T-cell (primary cell): ENCODE results near the gene KCNMA1. TPM values are rescaled to one million over a fixed set of nuclear protein-coding genes. Genes with fewer than 3 reads are reported as not detected.

Source experiments
- ATAC-seq, 4 experiments: fragments of 200-7000 bp in 3 of 4; fragments of 150-1000 bp in 1 of 4; cut with Tn5 transposase; replicated peaks in 1 of 4; 1 replicate in 3 of 4; 2 replicates in 1 of 4; pipeline ENCODE4 v1.10.0; 2021; ENCODE audit warnings: moderate library complexity in 3 of 4, mild to moderate bottlenecking in 2 of 4, moderate number of reproducible peaks in 1 of 4
- CTCF ChIA-PET, 2 donors: fragments of 300-600 bp; sonication (Branson Sonifier 250); formaldehyde crosslinking; loops; one replicate each; lab custom pipeline; 2022; ENCODE audit warnings: antibody characterized with exemption in 2 of 2; lab: Charles Lee
- POLR2A ChIA-PET, 2 donors: fragments of 300-600 bp; sonication (Branson Sonifier 250); formaldehyde crosslinking; loops; one replicate each; lab custom pipeline; 2022; ENCODE audit warnings: antibody characterized with exemption in 2 of 2; lab: Charles Lee
- DNase-seq, 35 experiments: peaks; one replicate each; pipeline versions ENCODE4 v3.0.0 to v3.0.0-alpha.2; 2013 to 2023
- H3K27ac ChIP-seq: one replicate; pipeline ENCODE4 v1.5.1; 2013; ENCODE audit warnings: low read length
- H3K27me3 ChIP-seq, 2 experiments: replicated peaks in 1 of 2; 1 replicate in 1 of 2; 2 replicates in 1 of 2; pipeline versions ENCODE4 v1.6.1 to v1.7.0; 2013; ENCODE audit warnings: low read length in 1 of 2, mixed read lengths in 1 of 2; ENCODE audit not compliant: control insufficient read depth in 2 of 2, insufficient read depth in 2 of 2; ENCODE audit errors: extremely low read depth in 1 of 2
- H3K36me3 ChIP-seq, 2 donors: 1 replicate in 1 of 2; 2 replicates in 1 of 2; pipeline versions ENCODE4 v1.6.1 to v1.7.0; 2013; ENCODE audit warnings: low read length in 1 of 2; ENCODE audit not compliant: control insufficient read depth in 2 of 2, insufficient read depth in 1 of 2; ENCODE audit errors: extremely low read depth in 1 of 2
- H3K4me1 ChIP-seq, 2 experiments: 1 replicate in 1 of 2; 2 replicates in 1 of 2; pipeline versions ENCODE4 v1.6.1 to v1.7.0; 2013; ENCODE audit warnings: low read length in 2 of 2, mixed read lengths in 1 of 2; ENCODE audit not compliant: insufficient read depth in 2 of 2, control insufficient read depth in 1 of 2; ENCODE audit errors: extremely low read depth in 1 of 2
- H3K4me3 ChIP-seq, 2 donors: 1 replicate in 1 of 2; 2 replicates in 1 of 2; pipeline versions ENCODE4 v1.5.1 to v1.7.0; 2013; ENCODE audit warnings: mild to moderate bottlenecking in 2 of 2, low read length in 1 of 2, moderate library complexity in 1 of 2; ENCODE audit not compliant: control insufficient read depth in 1 of 2; ENCODE audit errors: extremely low read depth in 1 of 2
- H3K9me3 ChIP-seq: 2 replicates; pipeline ENCODE4 v1.7.0; 2013
- H3K27ac Mint-ChIP-seq, 2 donors: one replicate each; pipeline ENCODE4 v1.8.0; 2020 to 2021; ENCODE audit warnings: mild to moderate bottlenecking in 2 of 2, mixed read lengths in 2 of 2
- H3K27me3 Mint-ChIP-seq, 2 donors: one replicate each; pipeline ENCODE4 v1.8.0; 2021 to 2022; ENCODE audit warnings: mixed read lengths in 2 of 2
- H3K36me3 Mint-ChIP-seq: one replicate; pipeline ENCODE4 v1.8.0; 2021; ENCODE audit warnings: mixed read lengths
- H3K4me1 Mint-ChIP-seq, 3 donors: one replicate each; pipeline ENCODE4 v1.8.0; 2020 to 2022; ENCODE audit warnings: mixed read lengths in 3 of 3, mild to moderate bottlenecking in 1 of 3
- H3K4me3 Mint-ChIP-seq, 3 donors: one replicate each; pipeline ENCODE4 v1.8.0; 2020 to 2022; ENCODE audit warnings: mild to moderate bottlenecking in 3 of 3, mixed read lengths in 3 of 3, moderate library complexity in 3 of 3
- H3K9me3 Mint-ChIP-seq, 3 donors: one replicate each; pipeline ENCODE4 v1.8.0; 2020 to 2022; ENCODE audit warnings: mixed read lengths in 3 of 3
- WGBS: methylation state at CpG from one replicate; pipeline ENCODE4 v1.1.5; 2013; ENCODE audit warnings: missing lambda C conversion rate; ENCODE audit not compliant: insufficient coverage; 5-methylcytosine and 5-hydroxymethylcytosine counted together
- total RNA-seq, 35 experiments: library from RNA in 6 of 35; stranded (reverse) in 6 of 35; fragments of 120-200 nt in 1 of 35; gene quantifications; one replicate each; pipeline versions ENCODE4 v1.2.1 to v1.2.4 and lab custom pipeline; 2013 to 2026

The KCNMA1 gene
- total RNA-seq, 5 donors from 2014 or later (not counting 1 experiment from before 2014, with no cell fraction given), result 0.14 to 1.6 (median 0.60) TPM

- Histone ChIP-seq H3K4me1 (no peaks in the 10 kb centered on the region), H3K36me3 (no peaks in the 10 kb centered on the region), H3K27me3 (peaks cover 0 to 9% of the 10 kb centered on the region in 2 experiments), H3K4me3 (no peak overlapping the region), H3K9me3 (no peaks in the 10 kb centered on the region), H3K27ac (no peak overlapping the region)
- ChIA-PET POLR2A (no interaction called here), CTCF (no interaction called here)
- H3K4me1 Mint-ChIP-seq, result no peaks in the 10 kb centered on the region
- H3K4me3 Mint-ChIP-seq, result no peak overlapping the region
- WGBS, result 30% methylated on average over 1 of the region's 4 CpGs
- H3K9me3 Mint-ChIP-seq, result no peaks in the 10 kb centered on the region
- H3K36me3 Mint-ChIP-seq, result no peaks in the 10 kb centered on the region
- DNase-seq (no peak), ATAC-seq (no peak)
- H3K27me3 Mint-ChIP-seq, result peaks cover 5 to 25% of the 10 kb centered on the region in 2 donors
- H3K27ac Mint-ChIP-seq, result no peak overlapping the region
Measured at GRCh38 chr10:77120666-77121376, 516.8 kb downstream of the KCNMA1 start.

GRCh38 chr10:77120012-77120411 is 517.6 kb downstream of the KCNMA1 start:
- POLR2A ChIA-PET, result no interaction called here
- CTCF ChIA-PET, result no interaction called here
- Histone ChIP-seq H3K4me1 (no peaks in the 10 kb centered on the region), H3K36me3 (no peaks in the 10 kb centered on the region), H3K4me3 (no peak overlapping the region), H3K9me3 (no peaks in the 10 kb centered on the region), H3K27me3 (peaks cover 0 to 5% of the 10 kb centered on the region in 2 experiments), H3K27ac (no peak overlapping the region)
- H3K9me3 Mint-ChIP-seq, result no peaks in the 10 kb centered on the region
- no peak for DNase-seq
- peaks cover 0 to 20% of the 10 kb centered on the region in 2 donors for H3K27me3 Mint-ChIP-seq
- H3K36me3 Mint-ChIP-seq, result no peaks in the 10 kb centered on the region
- ATAC-seq, result no peak
- WGBS, result 83% methylated on average over 4 of the region's 4 CpGs
- H3K27ac Mint-ChIP-seq, result no peak overlapping the region
- no peaks in the 10 kb centered on the region for H3K4me1 Mint-ChIP-seq
- H3K4me3 Mint-ChIP-seq, result no peak overlapping the region

GRCh38 chr10:77118603-77119282 is 518.9 kb downstream of the KCNMA1 start:
- Mint-ChIP-seq H3K9me3 (no peaks in the 10 kb centered on the region), H3K4me1 (no peaks in the 10 kb centered on the region), H3K36me3 (no peaks in the 10 kb centered on the region), H3K27me3 (peaks cover 0 to 20% of the 10 kb centered on the region in 2 donors), H3K27ac (no peak overlapping the region), H3K4me3 (no peak overlapping the region)
- ATAC-seq, result no peak
- no peak overlapping the region for H3K27ac ChIP-seq
- no peak overlapping the region for H3K4me3 ChIP-seq
- ChIA-PET POLR2A (no interaction called here), CTCF (no interaction called here)
- no peaks in the 10 kb centered on the region for H3K9me3 ChIP-seq
- 71% methylated on average over 4 of the region's 8 CpGs for WGBS
- no peaks in the 10 kb centered on the region for H3K36me3 ChIP-seq
- no peaks in the 10 kb centered on the region for H3K4me1 ChIP-seq
- peaks cover 0 to 5% of the 10 kb centered on the region in 2 experiments for H3K27me3 ChIP-seq
- DNase-seq, result no peak

- no peaks in the 10 kb centered on the region for H3K4me1 ChIP-seq
- H3K27me3 ChIP-seq, result peaks cover 0 to 5% of the 10 kb centered on the region in 2 experiments
- 100% methylated on average over 1 of the region's 2 CpGs for WGBS
- H3K9me3 ChIP-seq, result no peaks in the 10 kb centered on the region
- ChIA-PET CTCF (no interaction called here), POLR2A (no interaction called here)
- Mint-ChIP-seq H3K4me3 (no peak overlapping the region), H3K27ac (no peak overlapping the region), H3K27me3 (peaks cover 0 to 19% of the 10 kb centered on the region in 2 donors), H3K9me3 (no peaks in the 10 kb centered on the region), H3K36me3 (no peaks in the 10 kb centered on the region), H3K4me1 (no peaks in the 10 kb centered on the region)
- H3K36me3 ChIP-seq, result no peaks in the 10 kb centered on the region
- no peak overlapping the region for H3K27ac ChIP-seq
- no peak overlapping the region for H3K4me3 ChIP-seq
- no peak for DNase-seq
- no peak for ATAC-seq
Measured at GRCh38 chr10:77117501-77117900, 520.1 kb downstream of the KCNMA1 start.

- Histone ChIP-seq H3K27me3 (peaks cover 0 to 5% of the 10 kb centered on the region in 2 experiments), H3K36me3 (no peaks in the 10 kb centered on the region), H3K4me3 (no peak overlapping the region), H3K27ac (no peak overlapping the region), H3K9me3 (no peaks in the 10 kb centered on the region), H3K4me1 (no peaks in the 10 kb centered on the region)
- ChIA-PET CTCF (no interaction called here), POLR2A (no interaction called here)
- Mint-ChIP-seq H3K4me1 (no peaks in the 10 kb centered on the region), H3K9me3 (no peaks in the 10 kb centered on the region), H3K36me3 (no peaks in the 10 kb centered on the region), H3K4me3 (no peak overlapping the region), H3K27ac (no peak overlapping the region), H3K27me3 (peaks cover 0 to 15% of the 10 kb centered on the region in 2 donors)
- WGBS, result no CpG with 5 or more reads among the region's 2 CpGs
- DNase-seq (no peak), ATAC-seq (no peak)
Measured at GRCh38 chr10:77116904-77117303, 520.7 kb downstream of the KCNMA1 start.

GRCh38 chr10:77114181-77114821 is 523.3 kb downstream of the KCNMA1 start:
- ATAC-seq (no peak), DNase-seq (no peak)
- no peaks in the 10 kb centered on the region for H3K36me3 Mint-ChIP-seq
- H3K4me1 Mint-ChIP-seq, result no peaks in the 10 kb centered on the region
- Histone ChIP-seq H3K4me1 (no peaks in the 10 kb centered on the region), H3K27me3 (peaks cover 0 to 5% of the 10 kb centered on the region in 2 experiments), H3K27ac (no peak overlapping the region), H3K4me3 (no peak overlapping the region), H3K36me3 (no peaks in the 10 kb centered on the region), H3K9me3 (no peaks in the 10 kb centered on the region)
- WGBS, result 60% methylated on average over 2 of the region's 4 CpGs
- H3K4me3 Mint-ChIP-seq, result no peak overlapping the region
- CTCF ChIA-PET, result interaction anchor here (0.6 to 1.0 kb wide), 2 partner anchors 84 to 657 kb away, joined by 3 to 6 read pairs; no protein-coding TSS in a partner anchor
- peaks cover 0 to 15% of the 10 kb centered on the region in 2 donors for H3K27me3 Mint-ChIP-seq
- POLR2A ChIA-PET, result no interaction called here
- H3K27ac Mint-ChIP-seq, result no peak overlapping the region
- no peaks in the 10 kb centered on the region for H3K9me3 Mint-ChIP-seq
